Epidermal melanocyte (primary cell): ENCODE measurements around the gene FEM1C.

Experiments
- DNase-seq: peaks from one replicate; pipeline ENCODE4 v3.0.0; 2011; ENCODE audit warnings: low spot score; ENCODE audit not compliant: insufficient read length

Gene FEM1C, protein sequence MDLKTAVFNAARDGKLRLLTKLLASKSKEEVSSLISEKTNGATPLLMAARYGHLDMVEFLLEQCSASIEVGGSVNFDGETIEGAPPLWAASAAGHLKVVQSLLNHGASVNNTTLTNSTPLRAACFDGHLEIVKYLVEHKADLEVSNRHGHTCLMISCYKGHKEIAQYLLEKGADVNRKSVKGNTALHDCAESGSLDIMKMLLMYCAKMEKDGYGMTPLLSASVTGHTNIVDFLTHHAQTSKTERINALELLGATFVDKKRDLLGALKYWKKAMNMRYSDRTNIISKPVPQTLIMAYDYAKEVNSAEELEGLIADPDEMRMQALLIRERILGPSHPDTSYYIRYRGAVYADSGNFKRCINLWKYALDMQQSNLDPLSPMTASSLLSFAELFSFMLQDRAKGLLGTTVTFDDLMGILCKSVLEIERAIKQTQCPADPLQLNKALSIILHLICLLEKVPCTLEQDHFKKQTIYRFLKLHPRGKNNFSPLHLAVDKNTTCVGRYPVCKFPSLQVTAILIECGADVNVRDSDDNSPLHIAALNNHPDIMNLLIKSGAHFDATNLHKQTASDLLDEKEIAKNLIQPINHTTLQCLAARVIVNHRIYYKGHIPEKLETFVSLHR

DNA sequence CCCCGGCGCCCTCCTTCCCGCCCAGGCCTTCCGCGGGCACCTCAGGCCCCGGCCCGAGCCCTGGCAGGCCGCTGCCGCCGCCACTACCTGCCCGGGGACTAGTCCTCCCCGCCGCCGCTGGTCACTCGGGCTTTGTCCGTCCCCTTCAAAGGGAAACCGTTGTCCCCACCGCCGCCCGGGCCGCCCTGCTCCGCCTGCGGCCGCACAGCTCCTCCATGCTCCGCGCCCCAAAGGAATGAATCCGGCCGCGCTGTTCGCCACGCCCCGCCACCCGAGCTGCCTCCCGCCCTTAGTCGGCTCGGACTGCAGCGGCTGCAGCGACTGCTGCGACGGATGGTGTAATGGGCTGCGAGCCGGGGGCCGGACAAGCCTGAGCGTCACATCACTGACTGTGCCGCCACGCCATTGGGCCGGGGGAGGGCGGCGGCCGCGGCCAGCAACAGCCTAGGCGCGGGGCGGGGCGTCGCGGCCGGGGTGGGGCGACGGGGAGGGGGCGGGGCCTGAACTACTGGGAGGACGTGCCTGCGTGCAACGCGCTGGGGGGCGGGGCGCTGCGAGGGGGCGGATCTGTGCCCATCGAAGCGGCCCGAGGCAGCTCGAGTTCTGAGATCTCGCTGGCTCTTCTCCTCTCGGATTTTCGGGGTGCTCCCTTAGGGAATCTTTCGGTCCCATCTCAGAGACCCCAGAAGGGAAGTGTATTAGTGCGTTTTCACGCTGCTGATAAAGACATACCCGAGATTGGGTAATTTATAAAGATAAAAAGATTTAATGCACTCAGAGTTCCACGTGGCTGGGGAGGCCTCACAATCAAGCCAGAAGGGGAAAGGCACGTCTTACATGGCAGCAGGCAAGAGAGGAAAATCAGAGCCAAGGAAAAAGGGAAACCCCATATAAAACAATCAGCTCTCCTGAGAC is at the start of gene FEM1C:
Gene FEM1C (minus strand): TSS at position 340 of the 915 bp plus-strand sequence. CDS start 1,282 bp downstream, outside the sequence.
- peak; percentile 86 for DNase-seq

DNA sequence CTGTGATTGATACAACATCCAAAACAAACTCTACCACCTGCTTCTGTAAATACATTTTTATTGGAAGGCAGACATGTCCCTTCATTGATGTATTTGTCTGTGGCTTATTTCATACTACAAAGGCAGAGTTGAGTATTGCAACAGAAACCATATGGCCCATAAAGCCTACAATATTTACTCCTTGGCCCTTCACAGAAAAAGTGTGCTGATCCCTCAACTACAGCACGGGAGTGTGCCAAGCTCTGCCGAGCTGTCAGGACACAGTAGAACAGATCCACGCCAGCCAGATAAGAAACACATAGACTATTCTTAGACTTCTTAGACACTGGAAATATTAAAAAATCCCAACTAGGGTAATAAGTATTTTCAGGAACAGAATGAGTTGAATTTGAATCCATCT is 44.5 kb upstream of the FEM1C start:
- no peak for DNase-seq

DNA sequence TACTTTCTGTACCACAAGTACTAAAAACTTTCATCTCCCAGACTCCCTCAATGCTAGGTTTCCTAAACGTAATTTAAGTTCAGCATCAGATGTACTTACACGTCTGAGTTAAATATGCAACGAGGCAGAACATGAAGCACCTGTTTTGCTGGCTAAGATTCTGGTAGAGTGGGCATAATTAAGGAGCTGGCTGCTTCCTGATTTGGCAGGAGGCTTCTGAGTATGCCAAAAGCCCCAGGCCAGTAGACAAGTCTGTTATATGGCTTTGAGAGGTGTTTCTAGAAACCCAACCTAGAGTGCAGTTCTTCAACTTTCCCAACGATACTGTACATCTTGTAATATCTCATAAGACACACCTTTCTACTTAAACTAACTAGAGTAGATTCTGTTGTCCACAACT is 44.1 kb upstream of the FEM1C start:
- DNase-seq: no peak

DNA sequence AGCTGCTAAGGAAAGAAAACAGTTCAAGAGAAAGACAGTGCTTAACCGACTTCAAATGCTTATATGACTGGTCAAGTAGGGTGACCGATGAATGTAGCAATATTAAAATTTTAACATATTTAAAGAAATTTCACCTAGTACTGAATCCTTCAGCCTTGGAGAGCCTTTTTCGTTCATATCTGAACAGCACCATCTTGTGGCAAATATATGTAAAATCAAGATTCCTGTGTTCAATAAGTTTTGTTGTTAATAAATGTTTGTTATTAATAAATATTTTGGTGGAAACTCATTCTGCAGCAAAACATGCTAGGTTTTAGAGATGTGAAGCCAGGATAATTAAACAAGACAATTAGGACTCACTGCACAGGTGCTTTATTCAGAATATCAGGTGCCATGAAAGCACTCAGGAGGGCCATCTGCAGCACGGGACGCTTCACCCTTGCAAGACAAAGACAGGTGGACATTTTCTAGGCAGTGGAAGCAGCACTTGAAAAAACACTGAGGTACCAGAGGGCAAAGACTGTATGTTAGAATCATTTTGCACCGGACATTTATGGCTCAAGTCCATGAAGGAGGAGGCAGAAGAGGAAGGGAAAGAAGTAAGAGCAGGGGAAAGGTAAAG is 42.1 kb upstream of the FEM1C start:
- no peak for DNase-seq

DNA sequence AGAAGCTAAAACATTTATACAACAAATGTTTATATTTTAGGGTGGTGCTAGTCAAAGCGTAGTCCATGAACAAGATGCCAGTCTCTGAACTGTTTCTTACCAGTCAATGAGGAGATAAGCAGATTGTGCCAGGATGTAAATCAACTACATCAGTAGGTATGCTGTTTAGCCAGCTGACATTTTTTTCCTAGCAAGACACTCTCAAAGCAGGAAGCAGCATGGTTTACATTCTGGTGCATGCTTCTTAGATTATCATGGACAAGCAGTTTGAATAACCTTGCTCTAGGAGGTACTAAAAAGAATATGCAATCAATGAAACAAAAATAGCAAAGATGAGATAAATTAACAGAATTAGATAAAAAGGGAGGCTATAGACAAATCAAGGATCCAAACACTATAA is 40.7 kb upstream of the FEM1C start:
- no peak for DNase-seq

DNA sequence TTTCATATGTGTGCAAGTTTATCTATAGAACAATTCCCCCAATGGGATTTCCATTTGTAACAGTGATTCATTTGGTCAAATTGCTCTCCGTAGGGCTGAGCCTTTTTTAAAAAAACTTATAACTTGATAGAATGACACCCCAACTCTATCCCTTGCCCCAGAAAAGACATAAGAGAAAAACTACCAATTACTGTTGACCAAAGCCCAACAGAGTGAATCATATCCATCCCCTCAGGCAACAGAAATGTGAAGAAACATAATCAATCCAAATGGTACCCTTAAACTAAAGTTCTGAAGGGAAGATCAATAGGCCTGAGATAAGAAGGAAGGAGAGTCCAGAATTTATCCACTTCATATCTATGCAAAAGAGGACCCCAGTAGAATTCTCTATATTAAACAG is 39.9 kb upstream of the FEM1C start:
- no peak for DNase-seq

DNA sequence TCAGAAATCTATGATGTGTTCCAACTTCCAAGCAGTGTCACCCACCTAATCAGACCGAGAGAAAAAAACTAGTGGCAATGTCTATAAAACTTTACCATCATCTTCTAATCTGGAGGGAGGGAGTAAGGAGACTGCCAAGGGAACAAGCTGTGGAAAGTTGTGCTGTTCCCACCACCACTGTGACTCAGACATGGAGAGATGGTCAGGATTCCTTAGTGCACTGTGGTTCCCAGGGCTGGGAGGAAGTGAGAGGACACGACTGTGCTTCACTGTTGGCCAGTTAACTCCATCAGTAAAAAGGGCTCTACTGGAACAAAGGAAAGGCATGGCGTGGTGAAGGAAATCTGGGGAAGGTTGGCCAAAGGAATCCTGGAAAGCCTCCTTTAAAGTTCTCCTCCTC is 38.9 kb upstream of the FEM1C start:
- DNase-seq: no peak

DNA sequence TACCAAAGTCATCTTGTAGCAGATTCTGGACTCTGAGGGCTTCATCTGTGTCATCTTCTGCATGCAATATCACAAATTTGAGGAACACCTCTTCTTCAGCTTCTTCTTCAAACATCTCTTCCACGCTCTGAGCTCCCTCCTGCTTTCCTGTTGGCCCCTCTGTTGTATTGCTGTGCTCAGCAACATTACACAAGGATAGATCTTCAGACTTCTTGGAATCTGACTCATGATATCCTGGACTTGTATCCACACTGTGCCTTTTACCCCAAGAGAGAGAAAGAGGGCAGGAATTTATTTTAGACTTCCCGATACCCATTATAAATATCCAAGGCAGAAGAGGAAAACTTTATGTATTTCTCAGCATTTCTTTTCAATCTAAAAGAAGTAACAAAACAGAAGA is 36.4 kb upstream of the FEM1C start:
- no peak for DNase-seq

DNA sequence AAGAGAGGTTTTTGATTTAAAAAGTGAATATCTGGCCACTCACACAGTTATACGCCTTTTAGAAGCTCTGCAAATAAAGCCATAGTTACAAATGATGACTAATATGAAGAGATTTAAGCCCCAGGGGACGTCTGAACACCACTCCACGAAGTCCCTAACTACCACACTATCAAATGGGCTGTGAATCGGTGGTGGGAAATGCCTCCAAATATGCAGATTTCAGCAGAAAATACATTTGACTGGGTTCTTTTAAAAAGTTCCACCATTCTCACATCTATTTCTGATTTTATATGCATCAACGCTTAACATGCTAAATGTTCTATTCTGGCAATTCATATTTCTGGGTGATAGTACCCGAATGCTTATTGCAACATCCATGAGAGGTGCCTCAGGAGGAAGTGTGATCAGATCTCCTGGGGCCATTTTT is 35.2 kb upstream of the FEM1C start:
- DNase-seq: no peak

DNA sequence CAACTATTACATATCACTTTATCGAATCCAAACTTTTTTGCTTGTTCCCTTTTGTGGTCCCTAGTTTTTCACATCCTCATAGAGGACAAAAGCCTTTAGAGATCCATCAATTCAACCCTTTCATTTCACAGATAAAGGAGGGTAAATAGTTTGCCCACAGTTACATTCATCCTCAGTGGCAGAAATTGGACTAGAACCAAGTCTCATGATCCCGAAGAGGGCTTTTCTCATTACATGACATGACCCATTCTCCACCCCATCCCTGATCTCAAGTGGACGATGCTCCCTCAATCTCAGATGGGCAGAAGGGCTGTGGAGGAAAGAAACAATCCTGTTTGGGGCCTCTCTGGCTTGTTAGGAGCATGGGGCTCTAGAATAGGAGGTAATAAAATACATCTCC is 34.6 kb upstream of the FEM1C start:
- DNase-seq: no peak

DNA sequence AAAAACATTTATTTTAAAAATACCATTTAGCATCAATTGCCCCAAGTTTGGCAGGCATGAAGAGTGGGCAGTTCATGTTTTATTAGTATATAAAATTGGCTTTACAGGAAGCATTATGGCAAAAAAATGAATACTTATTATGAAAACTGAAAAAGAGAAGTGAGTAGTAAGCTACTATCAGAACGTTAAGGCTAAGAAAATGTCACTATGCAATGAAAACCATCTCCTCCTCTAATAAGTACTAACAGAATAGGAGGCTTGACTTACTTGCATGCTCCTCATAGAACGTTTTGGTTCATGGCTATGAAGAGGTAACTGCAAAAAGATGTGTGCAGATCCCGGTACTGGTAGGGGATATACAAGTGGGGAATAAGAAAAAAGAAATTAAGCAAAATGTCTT is 34.1 kb upstream of the FEM1C start:
- no peak for DNase-seq

DNA sequence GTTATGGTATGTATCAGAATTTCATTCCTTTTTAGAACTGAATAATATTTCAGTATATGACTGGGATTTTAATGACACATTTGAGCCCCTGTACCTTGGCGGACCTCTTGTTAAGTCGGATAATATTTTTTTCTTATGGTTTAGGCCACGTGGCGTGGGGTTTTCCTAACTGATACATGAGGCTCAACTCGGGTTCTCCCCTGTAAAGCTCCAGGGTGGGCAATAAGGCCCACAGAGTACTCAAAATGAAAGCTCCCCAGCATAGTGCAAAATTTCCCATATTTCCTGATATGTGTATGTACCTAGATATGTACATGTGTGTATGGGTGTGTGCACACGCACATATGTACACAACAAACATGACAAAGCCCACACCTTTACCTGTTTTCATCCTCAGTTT is 33.2 kb upstream of the FEM1C start:
- DNase-seq: no peak

DNA sequence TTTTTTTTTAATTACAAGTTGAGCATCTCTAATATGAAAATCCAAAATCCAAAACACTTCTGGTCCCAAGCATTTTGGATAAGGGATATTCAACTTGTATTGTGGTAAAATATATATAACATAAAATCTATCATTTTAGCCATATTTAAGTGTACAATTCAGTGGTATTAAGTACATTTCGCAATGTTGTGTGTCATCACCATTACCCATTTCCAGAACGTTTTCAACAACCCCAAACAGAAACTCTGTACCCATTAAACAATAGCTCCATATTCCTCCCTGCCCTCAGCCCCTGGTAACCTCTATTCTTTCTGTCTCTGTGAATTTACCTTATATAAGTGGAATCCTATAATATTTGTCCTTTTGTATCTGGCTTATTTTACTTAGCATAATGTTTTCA is 32.8 kb upstream of the FEM1C start:
- no peak for DNase-seq

DNA sequence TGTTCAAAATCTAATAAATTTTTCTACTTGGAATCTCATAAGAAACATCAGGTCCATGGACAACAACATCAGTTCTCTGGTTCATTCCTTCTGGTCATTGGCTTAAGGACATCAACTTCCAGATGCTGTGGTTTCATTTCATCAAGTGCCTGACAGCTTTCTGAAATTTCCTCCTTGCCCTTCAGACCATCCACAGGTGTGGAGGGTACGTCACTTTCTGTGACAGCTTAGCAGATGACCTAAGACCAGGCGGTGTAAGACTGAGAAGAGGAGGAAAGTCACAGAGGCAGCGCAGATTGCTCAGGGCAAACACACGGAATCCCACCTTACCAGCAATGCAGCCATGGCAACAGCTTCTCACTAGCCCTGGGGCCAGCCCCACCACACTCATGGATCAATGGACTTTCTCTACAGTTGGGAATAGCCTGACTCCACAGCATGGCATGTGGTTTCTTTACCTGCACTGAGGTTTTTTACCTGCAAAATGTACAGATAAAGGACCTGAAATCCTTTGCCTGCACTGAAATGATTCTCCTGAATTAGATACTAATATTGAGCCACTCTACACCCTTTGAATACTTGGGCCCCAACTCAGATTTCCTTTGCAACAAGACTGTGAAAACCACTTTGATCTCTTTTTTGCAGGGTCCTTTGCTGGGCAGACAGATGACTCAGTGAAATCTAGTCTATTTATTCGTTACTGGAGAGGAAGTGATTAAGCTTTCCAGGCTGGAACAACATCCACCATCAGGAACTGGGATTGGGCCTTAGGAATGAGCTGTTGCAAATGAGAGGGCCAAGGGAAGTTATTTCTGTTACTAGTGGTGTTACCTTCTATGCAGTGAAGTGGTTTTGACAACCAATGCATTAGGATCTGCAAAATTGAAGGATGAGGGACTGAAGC is 30.8 kb upstream of the FEM1C start:
- DNase-seq: no peak

DNA sequence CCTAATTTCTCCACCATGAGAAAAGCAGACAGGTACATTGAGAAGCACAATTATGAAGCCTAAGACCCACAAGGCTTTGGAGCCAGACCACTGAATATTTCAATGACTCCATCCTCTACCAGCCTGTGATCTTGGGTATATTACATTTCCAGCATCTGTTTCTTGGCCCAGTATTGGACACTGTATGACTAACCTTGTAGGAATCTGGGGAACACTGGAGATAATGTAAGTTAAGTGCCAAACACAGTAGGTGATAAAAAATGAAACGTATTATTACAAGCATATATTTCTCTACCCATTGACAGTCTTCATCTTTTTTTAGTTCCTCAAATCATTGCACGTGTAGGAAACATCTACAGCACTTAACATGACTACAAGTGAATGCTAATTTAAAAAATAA is 28.6 kb upstream of the FEM1C start:
- DNase-seq: no peak

DNA sequence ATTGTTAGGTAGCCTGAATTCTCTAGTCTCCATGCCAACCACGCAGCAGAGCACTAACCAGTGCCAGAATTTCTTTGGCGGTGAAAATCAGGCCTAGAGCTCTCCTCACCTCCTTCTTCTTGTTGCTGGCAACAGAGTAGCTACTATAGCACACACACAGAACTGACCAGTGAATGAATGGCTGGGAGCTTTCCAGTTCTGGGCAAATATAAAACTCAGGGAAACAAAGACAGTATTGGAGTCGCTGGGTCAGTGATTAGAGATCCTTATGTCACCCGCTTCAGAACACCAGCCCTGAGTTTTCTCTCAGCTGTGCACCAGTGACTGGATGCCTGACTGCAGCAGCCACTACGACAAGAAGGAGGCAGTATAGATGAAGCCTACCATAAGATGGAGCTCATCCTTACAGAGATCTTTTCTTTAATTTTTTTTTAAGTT is 26.9 kb upstream of the FEM1C start:
- DNase-seq: peak; percentile 59

DNA sequence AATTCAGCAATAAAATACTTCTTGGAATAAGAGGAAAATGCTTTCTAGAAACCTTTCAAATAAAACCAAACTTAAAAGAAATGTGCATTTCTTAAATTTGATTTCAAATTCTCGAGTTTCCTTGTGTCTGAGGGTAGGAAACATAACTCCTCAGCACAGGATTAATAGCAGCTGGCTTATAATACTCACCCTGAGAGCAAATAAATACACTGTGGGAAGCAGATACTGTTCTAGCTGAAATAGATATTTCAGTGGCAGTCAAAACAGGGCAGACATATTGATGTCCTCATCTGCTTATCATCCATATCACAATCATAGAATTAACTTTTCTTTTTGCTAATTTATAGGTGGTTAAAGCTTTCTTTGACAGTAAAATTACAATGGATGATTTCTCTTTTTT is 24.1 kb upstream of the FEM1C start:
- DNase-seq: no peak

DNA sequence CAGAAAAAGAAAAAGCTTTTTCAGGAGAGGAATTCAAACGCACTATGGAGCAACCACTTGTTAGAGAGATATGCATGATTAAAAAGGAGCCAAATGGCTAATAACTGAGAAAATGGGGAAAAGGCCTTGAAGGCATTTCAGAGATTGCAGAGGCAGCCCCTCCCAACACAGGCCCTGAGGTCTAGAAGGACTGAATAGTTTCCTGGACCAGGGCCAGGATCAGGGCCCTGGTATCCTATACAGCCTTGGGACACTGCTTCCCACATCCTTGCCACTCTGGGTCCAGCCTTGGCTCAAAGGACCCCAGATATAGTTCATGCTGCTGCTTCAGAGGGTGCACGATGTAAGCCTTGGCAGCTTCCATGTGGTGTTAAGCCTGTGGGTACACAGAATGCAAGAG is 20.7 kb upstream of the FEM1C start:
- DNase-seq: peak; percentile 32

DNA sequence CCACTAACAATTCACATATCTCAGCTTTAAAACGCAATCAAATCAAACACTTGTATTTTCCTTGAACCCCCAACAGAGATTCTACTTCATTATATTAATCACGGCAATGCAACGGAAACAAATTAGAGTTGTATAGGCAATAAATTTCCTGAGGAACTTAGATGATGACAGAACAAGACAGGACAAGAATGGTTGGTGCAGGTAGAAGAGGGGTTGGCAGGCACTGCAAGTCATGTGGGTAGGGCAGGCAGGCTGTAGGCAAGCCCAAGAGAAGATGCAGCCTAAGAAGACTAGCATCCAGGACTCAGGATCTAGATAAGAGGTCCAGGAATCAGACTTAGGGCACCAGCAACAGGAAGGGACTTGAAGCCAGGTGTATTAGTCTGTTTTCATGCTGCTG is 16.6 kb upstream of the FEM1C start:
- no peak for DNase-seq

DNA sequence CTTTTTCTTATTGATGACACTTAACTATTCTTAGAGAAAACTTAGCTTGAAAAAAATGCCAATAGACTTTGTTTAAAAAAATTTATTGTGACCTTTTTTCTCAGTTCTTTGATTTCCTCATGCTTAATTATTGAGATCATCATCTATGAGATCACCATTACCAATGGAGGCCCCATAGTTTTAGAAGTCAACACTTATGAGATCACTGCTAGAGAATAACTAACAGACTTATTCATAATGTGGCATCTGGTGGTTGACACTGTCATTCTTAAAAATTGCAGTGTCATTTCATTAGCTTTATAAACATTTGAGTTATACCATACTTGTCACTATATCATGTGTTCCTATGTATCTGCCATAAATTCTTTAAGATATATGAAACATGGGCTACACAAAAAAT is 14.9 kb upstream of the FEM1C start:
- DNase-seq: no peak
